ENCODE data around the gene KRTAP23-1. TPM values are rescaled to one million over a fixed set of nuclear protein-coding genes. Genes with fewer than 3 reads are reported as not detected.

Gene KRTAP23-1
- total RNA-seq, 1 donor from 2014 or later = not detected

GRCh38 chr21:30306884-30307283, 41.5 kb downstream of the KRTAP23-1 start:
- H3K4me1 Mint-ChIP-seq (ENCODE audit: low read depth, unreplicated experiment) = peaks cover 4% of the 10 kb centered on the region
- H3K27me3 Mint-ChIP-seq (ENCODE audit: low read depth, unreplicated experiment) = no peaks in the 10 kb centered on the region
- Histone ChIP-seq H3K9me3 (ENCODE audit: insufficient read depth, low read depth, low read length) (no peaks in the 10 kb centered on the region), H3K9ac (ENCODE audit: low read length) (no peak overlapping the region), H4K20me1 (ENCODE audit: insufficient read depth, low read length) (no peaks in the 10 kb centered on the region), H3K4me1 (ENCODE audit: insufficient read depth, low read length) (no peaks in the 10 kb centered on the region), H2AFZ (ENCODE audit: low read depth, low read length) (no peak overlapping the region), H3K27me3 (ENCODE audit: insufficient read depth, low read length) (no peaks in the 10 kb centered on the region), H3K4me3 (ENCODE audit: insufficient read depth, low read depth, low read length) (no peak overlapping the region), H3K27ac (ENCODE audit: low read depth, low read length) (no peak overlapping the region), H3K79me2 (ENCODE audit: insufficient read depth, low read length) (no peaks in the 10 kb centered on the region), H3K4me2 (ENCODE audit: low read length) (no peak overlapping the region), H3K36me3 (ENCODE audit: insufficient read depth, low read length) (no peaks in the 10 kb centered on the region)
- no peaks in the 10 kb centered on the region for H3K9me3 Mint-ChIP-seq (ENCODE audit: unreplicated experiment)
- H3K27ac Mint-ChIP-seq (ENCODE audit: unreplicated experiment) = no peak overlapping the region
- H3K36me3 Mint-ChIP-seq (ENCODE audit: low read depth, unreplicated experiment) = no peaks in the 10 kb centered on the region
- FAIRE-seq (no peak), DNase-seq (ENCODE audit: low read depth) (no peak)
- no peak overlapping the region for H3K4me3 Mint-ChIP-seq (ENCODE audit: unreplicated experiment)
- TF ChIP-seq EZH2 (IDR thresholded peaks at IDR 0.05; ENCODE audit: insufficient read depth, low read length) = no peak
- no peak for TF ChIP-seq CTCF (IDR thresholded peaks at IDR 0.05; ENCODE audit: insufficient read depth, low read depth, low read length)

- Histone ChIP-seq H3K27ac (ENCODE audit: low read depth, low read length) (no peak overlapping the region), H3K4me3 (ENCODE audit: insufficient read depth, low read depth, low read length) (no peak overlapping the region), H3K9ac (ENCODE audit: low read length) (no peak overlapping the region), H4K20me1 (ENCODE audit: insufficient read depth, low read length) (no peaks in the 10 kb centered on the region), H2AFZ (ENCODE audit: low read depth, low read length) (no peak overlapping the region), H3K79me2 (ENCODE audit: insufficient read depth, low read length) (no peaks in the 10 kb centered on the region), H3K27me3 (ENCODE audit: insufficient read depth, low read length) (no peaks in the 10 kb centered on the region), H3K36me3 (ENCODE audit: insufficient read depth, low read length) (no peaks in the 10 kb centered on the region), H3K4me2 (ENCODE audit: low read length) (no peak overlapping the region), H3K4me1 (ENCODE audit: insufficient read depth, low read length) (no peaks in the 10 kb centered on the region), H3K9me3 (ENCODE audit: insufficient read depth, low read depth, low read length) (no peaks in the 10 kb centered on the region)
- H3K27ac Mint-ChIP-seq (ENCODE audit: unreplicated experiment) = no peak overlapping the region
- FAIRE-seq (no peak), DNase-seq (ENCODE audit: low read depth) (no peak)
- H3K4me1 Mint-ChIP-seq (ENCODE audit: low read depth, unreplicated experiment) = peaks cover 4% of the 10 kb centered on the region
- H3K27me3 Mint-ChIP-seq (ENCODE audit: low read depth, unreplicated experiment) = no peaks in the 10 kb centered on the region
- no peak for TF ChIP-seq CTCF (IDR thresholded peaks at IDR 0.05; ENCODE audit: insufficient read depth, low read depth, low read length)
- no peak for TF ChIP-seq EZH2 (IDR thresholded peaks at IDR 0.05; ENCODE audit: insufficient read depth, low read length)
- H3K36me3 Mint-ChIP-seq (ENCODE audit: low read depth, unreplicated experiment) = no peaks in the 10 kb centered on the region
- no peak overlapping the region for H3K4me3 Mint-ChIP-seq (ENCODE audit: unreplicated experiment)
- H3K9me3 Mint-ChIP-seq (ENCODE audit: unreplicated experiment) = peaks cover 2% of the 10 kb centered on the region
These were observed 43.3 kb downstream of the KRTAP23-1 start for GRCh38 chr21:30305136-30305535.

Small RNA genes within 50 kb of the gene (microRNA-seq; reads per million reads assigned to microRNA genes)
- gene MIR4327 = not detected

Other genes starting within 250 kb of the KRTAP23-1 start
- gene CLDN17, start 181.8 kb downstream of the KRTAP23-1 start, total RNA-seq = not detected in 2 replicates
- gene CLDN8, start 132.5 kb downstream of the KRTAP23-1 start, total RNA-seq = not detected in 2 replicates
- gene KRTAP24-1, start 65.7 kb downstream of the KRTAP23-1 start, total RNA-seq = not detected in 2 replicates
- not detected in 2 replicates for gene KRTAP25-1, start 59.1 kb downstream of the KRTAP23-1 start, total RNA-seq
- not detected in 2 replicates for gene KRTAP26-1, start 28.3 kb downstream of the KRTAP23-1 start, total RNA-seq
- gene KRTAP27-1, start 10.9 kb downstream of the KRTAP23-1 start, total RNA-seq = not detected in 2 replicates
- gene KRTAP13-2, start 23.7 kb upstream of the KRTAP23-1 start, total RNA-seq = not detected in 2 replicates
- not detected in 2 replicates for gene KRTAP13-1, start 47.4 kb upstream of the KRTAP23-1 start, total RNA-seq
- gene KRTAP13-3, start 77.3 kb upstream of the KRTAP23-1 start, total RNA-seq = not detected in 2 replicates
- not detected in 2 replicates for gene KRTAP13-4, start 81.6 kb upstream of the KRTAP23-1 start, total RNA-seq
- gene KRTAP15-1, start 91.7 kb upstream of the KRTAP23-1 start, total RNA-seq = not detected in 2 replicates
- not detected in 2 replicates for gene KRTAP19-1, start 131.8 kb upstream of the KRTAP23-1 start, total RNA-seq
- not detected in 2 replicates for gene KRTAP19-2, start 138.8 kb upstream of the KRTAP23-1 start, total RNA-seq
- not detected in 2 replicates for gene KRTAP19-3, start 143.4 kb upstream of the KRTAP23-1 start, total RNA-seq
- gene KRTAP19-4, start 148.6 kb upstream of the KRTAP23-1 start, total RNA-seq = not detected in 2 replicates
- gene KRTAP19-5, start 153.5 kb upstream of the KRTAP23-1 start, total RNA-seq = not detected in 2 replicates
- gene KRTAP19-6, start 193.3 kb upstream of the KRTAP23-1 start, total RNA-seq = not detected in 2 replicates
- gene KRTAP19-7, start 212.7 kb upstream of the KRTAP23-1 start, total RNA-seq = not detected in 2 replicates
- gene KRTAP22-2, start 241.8 kb upstream of the KRTAP23-1 start, total RNA-seq = not detected in 2 replicates
- not detected in 2 replicates for gene KRTAP6-3, start 243.8 kb upstream of the KRTAP23-1 start, total RNA-seq